DMS79 treated with DMSO at 0.1 percent for 48 hours (cell line): ENCODE measurements around the gene NEGR1.

Source experiments
- DNase-seq: peaks from one replicate; lab custom pipeline; 2025; lab: John Stamatoyannopoulos, UW

NEGR1 gene

GRCh38 chr1:71350805-71351204, 931.5 kb downstream of the NEGR1 start:
- DNase-seq, result no peak

- no peak for DNase-seq
Measured at GRCh38 chr1:71350330-71350729, 932.0 kb downstream of the NEGR1 start.
